HEK293T (cell line): Measurements from ENCODE around the gene EBF3.

Experiments used
- ARNT ChIP-seq: fragments of 450-650 bp; IDR thresholded peaks from 2 replicates; pipeline ENCODE4 v1.6.1; 2017; ENCODE audit warnings: mild to moderate bottlenecking
- BHLHE40 ChIP-seq: fragments of 450-650 bp; IDR thresholded peaks from 2 replicates; pipeline ENCODE4 v1.6.1; 2016; ENCODE audit warnings: mild to moderate bottlenecking, moderate library complexity, borderline replicate concordance
- CTBP1 ChIP-seq: fragments of 450-650 bp; IDR thresholded peaks from 2 replicates; pipeline ENCODE4 v1.6.1; 2016; ENCODE audit warnings: borderline replicate concordance
- ELF4 ChIP-seq: fragments of 450-650 bp; IDR thresholded peaks from 2 replicates; pipeline ENCODE4 v1.6.1; 2017; ENCODE audit warnings: antibody characterized with exemption
- FOXA1 ChIP-seq: fragments of 450-650 bp; IDR thresholded peaks from 2 replicates; pipeline ENCODE4 v1.6.1; 2016; ENCODE audit warnings: mild to moderate bottlenecking
- FOXK2 ChIP-seq: fragments of 450-650 bp; IDR thresholded peaks from 2 replicates; pipeline ENCODE4 v1.6.1; 2016; ENCODE audit warnings: mild to moderate bottlenecking
- FOXM1 ChIP-seq: fragments of 450-650 bp; IDR thresholded peaks from 2 replicates; pipeline ENCODE4 v1.6.1; 2017; ENCODE audit warnings: mild to moderate bottlenecking, borderline replicate concordance
- L3MBTL2 ChIP-seq: fragments of 450-650 bp; conservative IDR thresholded peaks from 2 replicates; pipeline ENCODE4 v1.6.1; 2016; ENCODE audit warnings: mild to moderate bottlenecking
- LEF1 ChIP-seq: fragments of 450-650 bp; IDR thresholded peaks from 2 replicates; pipeline ENCODE4 v1.6.1; 2017; ENCODE audit warnings: mild to moderate bottlenecking, borderline replicate concordance
- NFRKB ChIP-seq: fragments of 450-650 bp; IDR thresholded peaks from 2 replicates; pipeline ENCODE4 v1.6.1; 2016; ENCODE audit warnings: mild to moderate bottlenecking, moderate library complexity
- SP1 ChIP-seq: fragments of 450-650 bp; IDR thresholded peaks from 2 replicates; pipeline ENCODE4 v1.6.1; 2017
- SUZ12 ChIP-seq: fragments of 450-650 bp; IDR thresholded peaks from 2 replicates; pipeline ENCODE4 v1.6.1; 2016; ENCODE audit warnings: mild to moderate bottlenecking
- TARDBP ChIP-seq: fragments of 450-650 bp; IDR thresholded peaks from 2 replicates; pipeline ENCODE4 v1.6.1; 2016
- TF ChIP-seq, protein P1 (sequence below): fragments of 450-650 bp; IDR thresholded peaks from 2 replicates; pipeline ENCODE4 v1.6.1; 2016

DNA sequence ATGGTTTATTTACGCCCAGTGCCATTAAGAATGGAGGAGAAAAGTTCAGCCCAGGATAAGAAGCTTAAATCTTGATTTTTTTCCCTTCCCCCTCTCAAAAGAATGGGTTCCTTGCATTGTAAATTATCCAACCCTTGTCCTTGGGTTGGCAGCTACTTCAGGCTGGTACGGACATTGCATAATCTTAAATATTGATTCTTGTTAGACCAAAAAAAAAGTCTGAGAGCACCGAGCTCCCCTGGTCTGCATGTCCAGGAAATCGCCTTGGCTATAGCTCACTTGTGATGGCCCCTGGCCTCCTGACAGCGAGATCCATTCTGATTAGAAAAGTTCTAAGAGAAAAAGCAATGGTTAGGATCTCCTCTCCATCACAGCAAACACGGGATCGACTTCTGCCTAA lies 151.7 kb downstream of the EBF3 start:
- TF ChIP-seq BHLHE40 (no peak), FOXK2 (no peak), SUZ12 (no peak), ARNT (no peak), SP1 (no peak), FOXM1 (no peak), FOXA1 (no peak), NFRKB (no peak), L3MBTL2 (no peak), TARDBP (no peak), CTBP1 (no peak), ELF4 (no peak), LEF1 (no peak)
- TF ChIP-seq, protein P1, sequence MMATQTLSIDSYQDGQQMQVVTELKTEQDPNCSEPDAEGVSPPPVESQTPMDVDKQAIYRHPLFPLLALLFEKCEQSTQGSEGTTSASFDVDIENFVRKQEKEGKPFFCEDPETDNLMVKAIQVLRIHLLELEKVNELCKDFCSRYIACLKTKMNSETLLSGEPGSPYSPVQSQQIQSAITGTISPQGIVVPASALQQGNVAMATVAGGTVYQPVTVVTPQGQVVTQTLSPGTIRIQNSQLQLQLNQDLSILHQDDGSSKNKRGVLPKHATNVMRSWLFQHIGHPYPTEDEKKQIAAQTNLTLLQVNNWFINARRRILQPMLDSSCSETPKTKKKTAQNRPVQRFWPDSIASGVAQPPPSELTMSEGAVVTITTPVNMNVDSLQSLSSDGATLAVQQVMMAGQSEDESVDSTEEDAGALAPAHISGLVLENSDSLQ, result no peak
